Activated naive CD8-positive, alpha-beta T cell treated with anti-CD3 and anti-CD28 coated beads, Interleukin-2, amount 50 U/mL, for 16 hours (primary cell): Measurements from ENCODE around the gene SLC4A8.

ENCODE experiments used
- DNase-seq: peaks from one replicate; pipeline ENCODE4 v3.0.0-alpha.2; 2020; ENCODE audit warnings: low read depth, low spot score

SLC4A8 gene

DNA sequence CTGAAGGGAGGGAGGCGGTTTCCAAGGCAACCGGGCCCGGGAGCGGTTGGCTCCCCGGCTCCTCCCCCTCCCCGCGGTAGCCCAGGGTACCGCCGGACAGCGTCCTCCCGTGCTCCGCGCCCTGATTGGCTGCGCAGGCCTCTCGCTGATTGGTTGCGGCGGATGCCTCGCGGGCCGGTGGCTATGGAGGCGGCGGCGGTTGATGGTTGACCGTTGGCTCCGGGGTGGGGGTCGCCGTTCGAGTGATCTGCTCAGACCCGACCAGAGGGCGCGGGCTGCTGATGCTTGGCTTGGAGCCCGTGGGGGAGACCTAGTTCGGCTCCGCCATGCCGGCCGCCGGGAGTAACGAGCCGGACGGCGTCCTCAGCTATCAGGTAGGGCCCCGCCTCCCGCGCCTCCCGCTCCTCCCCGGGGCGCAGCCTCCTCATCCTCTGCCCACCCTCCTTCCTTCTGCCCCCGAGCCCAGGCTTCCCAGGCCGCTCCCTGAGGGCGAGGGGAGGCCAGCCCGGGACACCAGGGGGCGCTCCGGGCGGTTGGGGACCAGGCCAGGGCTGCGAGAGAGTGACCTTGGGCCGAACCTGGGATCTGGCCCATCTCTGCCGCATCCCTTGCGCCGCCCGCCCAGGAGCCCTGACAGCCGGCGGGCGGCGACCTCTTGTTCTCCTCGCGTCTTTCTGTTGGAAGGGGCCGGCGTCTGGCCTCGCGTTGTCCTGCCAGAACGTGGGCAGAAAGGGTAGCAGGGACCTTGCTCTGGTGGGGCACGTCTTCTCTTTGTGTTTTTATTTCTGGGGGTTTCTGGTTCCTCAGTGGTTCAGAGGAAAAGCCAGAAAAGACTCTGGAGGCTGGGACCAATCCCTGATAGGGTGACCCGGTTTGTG, at the start of gene SLC4A8:
Gene SLC4A8 (plus strand): TSS at position 170 of the 878 bp plus-strand sequence. CDS start 157 bp downstream, at position 327.
- peak; percentile 37 for DNase-seq

DNA sequence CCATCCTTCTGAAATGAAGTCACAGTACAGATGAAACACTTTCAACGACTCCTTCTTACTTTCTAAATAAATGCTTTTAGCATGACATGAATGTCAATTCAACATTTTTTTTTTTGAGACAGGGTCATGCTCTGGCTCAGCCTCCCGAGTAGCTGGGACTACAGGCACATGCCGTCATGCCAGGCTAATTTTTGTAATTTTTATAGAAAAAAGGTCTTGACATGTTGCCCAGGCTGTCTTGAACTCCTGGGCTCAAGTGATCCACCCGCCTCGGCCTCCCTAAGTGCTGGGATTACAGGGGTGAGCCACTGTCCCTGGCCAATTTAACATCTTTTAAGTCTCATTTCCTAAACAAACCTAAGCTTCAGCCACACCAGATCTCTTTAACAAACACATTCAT, 49.8 kb upstream of the SLC4A8 start:
- no peak for DNase-seq

DNA sequence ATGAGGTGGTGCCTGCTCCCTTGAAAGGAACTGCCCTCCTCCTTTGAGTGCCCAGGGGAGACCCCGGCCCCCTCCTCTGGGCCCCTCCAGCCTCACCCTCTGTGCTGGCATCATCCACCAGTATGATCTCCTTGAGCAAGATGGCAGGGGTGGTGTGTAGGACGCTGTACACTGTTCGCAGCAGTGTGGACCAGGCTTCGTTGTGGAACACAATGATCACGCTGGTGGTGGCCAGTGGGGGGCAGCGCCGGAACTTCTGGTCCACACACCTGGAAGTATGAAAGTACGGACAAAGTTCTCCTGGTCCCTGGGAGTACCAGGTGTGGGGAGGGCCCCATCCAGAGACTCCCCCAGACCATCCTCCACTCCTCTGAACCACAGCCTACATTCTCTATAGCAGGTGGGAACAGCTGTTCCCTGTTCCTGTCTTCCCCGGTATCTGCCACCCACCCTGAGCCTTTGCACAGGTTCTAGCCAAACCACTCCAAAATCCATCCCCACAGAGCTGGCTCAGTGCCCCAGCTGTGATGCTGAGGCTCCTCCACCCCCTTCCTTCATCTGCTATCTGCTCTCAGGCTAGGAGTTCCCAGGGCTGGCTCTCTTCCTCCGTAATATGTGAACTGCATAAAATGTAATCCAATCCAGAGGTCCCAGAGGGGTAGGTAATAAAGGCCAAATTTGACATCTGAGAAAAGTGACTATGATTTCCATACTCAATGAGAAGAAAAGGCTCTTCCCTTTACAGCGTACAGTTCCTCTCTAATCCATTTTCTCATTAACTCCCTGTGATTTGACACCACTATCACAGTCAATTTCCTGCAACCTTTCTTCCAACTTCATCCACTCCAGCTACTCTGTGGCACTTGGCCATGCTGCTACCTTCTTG, 47.3 kb upstream of the SLC4A8 start:
- DNase-seq, result no peak

DNA sequence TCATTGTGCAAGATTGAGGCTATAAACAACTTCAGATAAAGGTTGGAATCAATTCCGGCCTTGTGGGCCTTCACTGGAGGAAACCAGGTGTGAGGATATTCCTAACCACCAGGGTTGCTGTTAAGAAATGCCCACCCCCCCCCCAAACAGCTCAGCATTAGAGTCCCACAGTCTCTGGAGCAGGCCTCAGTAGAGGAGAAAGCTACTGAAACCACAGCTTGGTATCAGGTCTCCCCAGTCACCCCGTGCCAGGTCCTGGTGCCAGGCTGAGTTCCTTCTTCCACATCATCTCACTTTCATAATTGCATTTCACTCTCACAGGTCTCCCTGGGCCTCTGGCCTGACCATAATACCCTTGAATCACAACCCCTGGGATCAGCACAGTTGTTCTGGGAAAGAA, 45.9 kb upstream of the SLC4A8 start:
- no peak for DNase-seq

DNA sequence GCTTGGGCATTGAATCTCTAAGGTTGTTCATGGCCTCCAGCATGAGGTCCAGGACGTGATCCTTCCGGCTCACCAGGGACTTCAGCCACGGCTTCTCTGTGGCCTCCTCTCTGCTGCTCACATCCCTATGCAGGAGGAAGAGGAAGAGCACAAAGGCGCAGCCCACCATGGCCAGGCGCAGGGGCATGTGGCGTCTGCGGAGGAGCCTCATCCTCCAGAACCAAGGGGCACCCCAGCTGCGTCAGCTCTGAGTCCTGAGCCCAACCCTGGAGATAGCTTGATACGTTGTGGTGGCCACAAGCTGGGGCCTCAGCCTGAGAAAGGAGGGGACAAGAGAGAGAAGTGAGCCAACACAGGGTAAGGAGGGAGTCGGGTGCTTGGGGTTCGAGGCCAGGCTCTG, 45.1 kb upstream of the SLC4A8 start:
- DNase-seq, result no peak

DNA sequence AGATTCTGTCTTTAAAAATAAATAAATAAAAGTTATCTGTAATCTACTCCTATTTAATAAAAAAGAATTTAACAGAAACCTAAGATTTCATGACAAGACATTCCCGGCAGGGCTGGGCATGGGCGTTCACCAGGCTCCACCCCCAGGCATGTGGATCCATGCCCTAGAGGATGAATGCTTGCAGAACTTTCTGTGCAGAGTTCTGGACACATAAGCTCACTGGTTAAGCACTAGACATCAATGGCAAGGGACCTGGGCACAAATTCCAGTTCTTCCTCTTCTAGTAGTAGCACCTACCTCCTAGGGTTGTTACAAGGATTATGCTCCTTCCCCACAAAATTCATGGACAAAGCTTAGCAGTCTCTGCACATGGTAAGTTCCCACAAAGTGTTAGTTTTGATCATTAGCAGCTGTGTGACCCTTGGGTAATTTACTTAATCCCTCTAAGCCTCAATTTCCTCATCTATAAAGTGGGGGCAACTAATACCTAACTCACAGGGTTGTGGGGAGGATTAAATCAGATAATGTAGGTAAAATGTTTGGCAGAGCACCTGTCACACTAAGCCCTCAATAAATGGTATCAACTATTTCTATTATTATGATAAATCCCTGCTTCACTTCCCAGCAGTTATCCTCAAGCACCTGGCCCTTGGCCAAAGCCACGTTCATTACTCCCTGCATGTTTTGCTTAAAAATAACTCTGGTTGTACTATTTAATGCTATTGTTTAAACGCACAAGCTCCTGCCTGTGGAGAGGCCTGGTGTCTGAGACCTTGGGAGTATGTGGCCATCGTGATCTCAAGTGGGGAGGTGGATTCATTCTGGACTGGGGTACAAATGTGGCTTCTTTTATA, 43.2 kb upstream of the SLC4A8 start:
- DNase-seq, result no peak

DNA sequence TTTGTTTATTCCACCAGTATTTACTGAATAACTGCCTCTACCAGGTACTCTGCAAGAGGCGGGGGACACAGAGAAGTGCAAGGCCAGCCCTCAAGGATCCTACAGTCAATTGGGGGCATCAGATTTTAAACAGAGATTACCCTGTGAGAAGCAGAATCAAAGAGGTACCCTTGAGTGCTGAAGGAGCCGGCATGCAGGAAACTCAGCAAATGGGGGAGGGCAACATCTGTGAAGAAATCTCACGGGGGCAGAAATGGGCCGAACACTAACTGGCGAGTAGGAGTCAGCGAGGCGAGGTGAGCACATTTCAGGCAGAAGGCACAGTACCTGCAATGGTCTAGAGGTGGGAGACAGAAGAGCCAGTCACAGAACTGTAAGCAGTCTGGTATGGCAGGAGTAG, 42.5 kb upstream of the SLC4A8 start:
- DNase-seq, result no peak

DNA sequence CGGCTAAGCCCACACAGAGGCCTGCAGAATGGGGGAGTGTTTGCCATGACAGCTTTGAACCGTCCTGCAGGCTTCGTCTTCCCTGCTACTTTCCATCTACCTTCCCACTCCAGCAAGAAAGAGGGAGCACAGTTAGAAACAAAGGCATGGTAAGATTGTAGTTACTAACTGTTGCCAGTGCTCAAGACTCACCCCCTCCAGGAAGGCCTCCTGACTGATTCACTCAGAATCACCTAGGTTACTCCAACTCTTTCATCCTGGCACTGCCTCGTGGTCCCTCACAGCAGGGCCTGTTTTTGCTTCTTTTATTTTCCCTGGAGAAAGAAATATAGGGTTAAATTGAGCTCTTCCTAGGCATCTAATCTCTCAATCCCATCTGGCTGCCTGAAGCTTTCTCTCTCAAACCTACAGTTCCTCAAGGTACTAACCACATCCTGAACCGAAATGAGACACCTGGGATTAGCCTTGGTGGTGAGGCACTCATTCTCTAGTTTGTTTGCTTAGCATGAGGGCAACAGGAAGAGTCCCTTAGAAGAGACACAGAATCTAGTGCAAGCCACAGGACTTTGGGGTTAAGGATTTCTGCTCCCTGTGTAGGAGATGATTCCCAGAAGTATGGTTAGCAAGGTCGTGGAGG, 41.2 kb upstream of the SLC4A8 start:
- no peak for DNase-seq

DNA sequence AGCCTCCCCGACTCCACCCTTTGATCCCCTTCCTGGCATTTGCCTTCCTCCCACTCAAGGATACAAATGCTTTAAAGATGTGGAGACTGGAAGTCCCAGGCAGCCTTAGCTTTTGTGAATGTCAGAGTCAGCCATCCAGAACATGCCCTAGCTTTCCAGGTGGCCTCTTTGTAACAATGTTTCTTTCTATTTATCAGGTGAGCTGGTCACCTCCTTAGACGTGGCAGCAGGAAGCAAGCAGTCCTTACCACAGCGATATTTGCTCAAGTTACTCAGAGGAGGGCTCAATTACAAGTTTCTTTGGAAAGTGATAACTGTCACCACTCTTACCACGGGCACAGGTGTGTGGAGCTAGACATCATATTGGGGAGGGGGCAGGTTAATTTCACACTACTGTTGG, 38.3 kb upstream of the SLC4A8 start:
- DNase-seq, result no peak

DNA sequence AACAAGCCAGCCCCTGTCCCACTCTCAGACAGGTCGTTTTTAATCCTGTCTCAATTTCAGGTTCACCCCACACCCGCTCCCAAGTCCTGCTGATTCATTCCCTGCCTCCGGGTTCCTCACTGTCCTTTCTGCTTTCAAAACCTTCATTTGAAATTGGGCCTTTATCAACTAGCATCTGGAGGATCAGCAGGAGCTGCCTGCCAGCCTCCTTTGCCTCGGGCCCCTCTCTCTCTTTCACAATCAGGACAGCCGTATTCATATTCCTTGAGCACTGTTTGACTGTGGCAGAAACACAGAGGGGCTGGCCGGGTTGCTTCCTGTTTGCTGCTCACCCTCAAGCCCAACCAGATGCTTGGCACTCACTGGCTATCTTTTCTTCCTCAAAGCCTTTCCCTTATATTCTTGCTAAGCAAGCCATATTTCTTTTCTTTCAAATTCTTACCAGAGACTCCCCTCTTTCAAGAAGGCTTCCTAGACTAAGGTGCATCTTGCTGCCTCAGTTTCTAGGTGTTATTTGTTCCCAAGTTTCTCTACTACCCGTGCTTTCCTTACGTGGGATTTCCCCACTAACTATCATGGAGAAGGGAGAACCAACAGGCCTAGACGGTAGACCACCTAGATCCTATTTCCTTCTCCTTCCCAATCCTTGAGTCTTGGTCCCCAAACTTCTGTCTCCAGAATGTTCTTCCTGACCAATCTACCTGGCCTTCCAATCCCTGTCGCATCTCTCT, 36.4 kb upstream of the SLC4A8 start:
- DNase-seq, result no peak

DNA sequence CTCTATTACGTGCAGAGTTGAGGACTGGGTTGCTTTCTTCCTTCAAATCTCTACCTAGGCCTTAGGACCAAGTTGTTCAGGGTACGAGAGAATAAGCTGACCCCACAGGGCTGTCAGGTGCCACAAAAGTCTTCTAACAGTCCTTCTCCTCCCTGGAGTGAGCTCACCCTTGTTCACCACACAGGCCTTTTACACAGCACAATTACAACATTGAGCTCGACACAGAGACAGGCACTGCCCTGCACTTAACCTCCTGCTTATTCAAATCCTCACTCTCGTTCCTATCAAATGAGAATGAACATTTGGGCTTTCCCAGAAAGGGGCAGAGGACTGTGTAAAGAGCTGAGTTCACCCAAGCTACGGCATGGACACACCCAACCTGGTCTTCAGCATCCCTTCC, 35.8 kb upstream of the SLC4A8 start:
- DNase-seq, result no peak

DNA sequence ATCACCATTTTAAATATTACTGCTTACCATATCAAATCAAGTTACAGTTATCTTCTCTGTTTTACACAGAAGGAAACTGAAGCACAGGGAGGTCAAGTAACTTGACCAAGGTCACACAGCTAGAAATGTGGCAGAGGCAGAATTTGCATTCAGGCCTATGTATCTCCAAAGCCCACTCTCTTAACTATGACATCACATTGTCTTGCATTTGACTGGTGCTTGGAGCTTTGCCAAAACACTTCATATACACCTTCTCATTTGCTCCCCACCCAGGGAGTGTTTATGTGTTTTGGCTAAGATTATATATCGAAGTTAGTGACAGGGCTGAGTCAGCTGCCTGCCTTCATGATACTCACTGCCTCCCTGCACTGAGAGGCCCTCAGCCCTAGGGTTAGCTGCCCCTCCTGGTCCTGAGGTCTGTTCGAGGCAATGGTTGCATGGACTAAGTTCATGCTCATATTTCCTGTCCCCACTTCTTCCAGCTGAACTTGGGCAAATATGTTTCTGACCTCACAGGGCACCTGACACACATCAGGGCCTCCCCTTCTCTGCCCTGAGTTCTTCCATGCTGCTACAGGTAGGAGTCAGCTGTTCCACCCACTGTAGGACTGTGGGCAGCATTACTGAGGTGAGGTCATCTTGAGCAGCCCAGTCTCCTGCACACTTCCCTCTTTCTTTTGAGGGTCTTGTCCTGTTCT, 35.2 kb upstream of the SLC4A8 start:
- no peak for DNase-seq

DNA sequence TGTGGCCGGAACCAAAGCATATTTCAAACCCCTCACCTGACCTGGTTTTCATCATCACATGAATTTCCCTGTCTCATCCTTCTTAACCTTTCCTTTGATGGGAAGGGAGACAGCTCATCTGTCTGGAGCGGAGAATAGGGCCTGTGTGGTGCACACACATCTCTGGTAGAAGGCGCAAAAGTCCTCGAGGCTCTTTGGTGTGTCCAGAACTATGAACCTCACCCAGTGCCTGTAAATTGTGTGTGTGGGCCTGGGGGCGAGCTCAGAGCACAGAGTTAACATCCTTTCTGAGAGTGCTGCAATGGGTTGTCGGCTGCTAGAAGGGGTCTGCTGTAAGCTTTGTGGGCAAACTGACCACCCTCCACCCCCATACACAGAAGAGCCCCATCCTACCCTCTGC, 34.2 kb upstream of the SLC4A8 start:
- no peak for DNase-seq

DNA sequence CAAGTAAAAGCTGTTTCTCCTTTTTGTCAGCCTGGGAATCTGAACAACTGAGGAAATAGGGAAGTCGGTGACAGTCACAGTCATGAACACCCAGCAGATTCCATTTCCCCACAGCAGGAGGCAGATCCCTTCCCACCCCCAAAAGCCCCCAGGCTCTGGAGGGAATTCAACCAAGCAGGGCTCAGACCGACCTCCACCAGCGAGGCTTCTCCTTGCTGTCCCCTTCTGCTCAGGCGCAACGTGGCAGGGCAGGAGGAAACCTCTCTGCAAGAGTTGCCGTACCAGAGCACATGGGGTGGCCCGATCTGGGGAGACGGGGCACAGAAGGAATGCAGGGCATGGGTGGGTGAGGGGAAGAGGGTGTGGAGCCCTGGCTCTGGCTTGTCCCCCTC, 33.7 kb upstream of the SLC4A8 start:
- no peak for DNase-seq

DNA sequence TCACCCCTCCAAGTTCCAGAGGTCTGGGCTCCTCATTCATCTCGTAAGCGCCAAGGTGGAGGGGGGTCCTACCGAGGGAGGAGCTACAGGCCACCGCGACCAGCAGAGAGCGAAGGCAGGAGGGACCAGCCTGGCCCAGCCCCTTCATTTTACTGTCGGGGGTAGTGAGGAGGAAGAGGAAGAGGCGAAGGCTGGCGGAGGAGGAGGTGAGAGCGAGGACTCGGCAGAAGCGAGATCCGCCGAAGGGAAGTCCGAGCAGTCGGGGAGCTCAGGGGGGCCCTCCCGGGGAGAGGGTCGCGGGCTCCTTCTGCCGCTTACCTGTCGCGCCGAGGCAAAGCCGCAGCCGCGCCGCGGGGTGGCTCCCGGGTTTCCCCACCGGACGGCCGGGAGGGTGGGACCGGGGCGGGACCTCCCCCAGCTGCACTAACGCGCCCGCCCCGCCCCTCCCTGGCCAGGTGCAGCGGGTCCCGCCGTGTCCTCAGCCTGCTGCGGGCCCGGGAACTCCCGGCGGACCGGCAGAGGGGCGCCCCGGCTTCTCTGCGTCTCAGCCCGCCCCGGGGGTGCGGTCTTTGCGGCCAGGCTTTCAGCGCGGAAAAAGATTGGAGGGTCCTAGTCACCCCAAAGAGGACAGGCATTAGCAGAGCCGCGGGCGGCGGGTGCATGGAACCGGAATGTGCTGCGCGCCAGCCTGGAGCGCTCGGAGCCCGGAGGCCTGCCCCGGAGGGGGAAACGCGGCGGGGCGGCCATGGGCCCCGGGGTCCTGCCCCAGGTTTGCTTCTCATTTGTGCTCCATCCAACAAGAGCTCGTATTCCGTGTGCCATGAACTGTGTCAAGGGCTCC, 33.1 kb upstream of the SLC4A8 start, which contains the start of gene GALNT6:
Gene GALNT6 (minus strand): TSS at position 124 of the 841 bp plus-strand sequence. CDS start 11,625 bp downstream, outside the sequence.
- peak; percentile 40 for DNase-seq

DNA sequence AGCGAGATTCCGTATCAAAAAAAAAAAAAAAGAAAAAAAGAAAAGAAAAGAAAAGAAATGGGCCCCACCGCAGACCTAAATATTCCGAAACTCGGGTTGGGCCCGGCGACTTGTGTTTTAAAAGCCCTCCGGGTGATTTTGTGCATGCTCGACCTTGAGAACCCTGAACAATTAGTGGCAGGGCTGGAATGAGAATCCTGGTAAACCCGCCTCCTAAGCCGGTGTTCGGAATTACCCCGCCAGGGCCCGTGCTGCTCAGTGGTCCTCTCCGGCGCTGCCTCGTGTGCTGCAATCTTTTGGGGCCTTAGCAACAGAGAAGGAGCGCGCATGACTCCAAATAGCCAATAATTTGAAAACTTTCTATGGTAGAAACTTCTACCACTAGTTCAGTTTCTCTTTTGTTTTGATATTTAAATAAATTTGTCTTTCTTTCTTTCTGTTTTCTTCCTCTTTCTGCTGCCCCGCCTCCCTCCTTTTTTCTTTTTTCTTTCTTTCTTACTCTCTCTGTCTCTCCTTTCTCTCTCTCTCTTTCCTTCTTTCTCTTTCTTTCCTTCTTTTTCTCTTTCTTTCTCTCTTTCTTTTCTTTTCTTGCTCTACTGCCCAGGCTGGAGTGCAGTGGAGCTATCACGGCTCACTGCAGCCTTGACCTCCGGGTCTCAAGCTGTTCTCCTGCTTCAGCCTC, 31.9 kb upstream of the SLC4A8 start:
- DNase-seq, result no peak

DNA sequence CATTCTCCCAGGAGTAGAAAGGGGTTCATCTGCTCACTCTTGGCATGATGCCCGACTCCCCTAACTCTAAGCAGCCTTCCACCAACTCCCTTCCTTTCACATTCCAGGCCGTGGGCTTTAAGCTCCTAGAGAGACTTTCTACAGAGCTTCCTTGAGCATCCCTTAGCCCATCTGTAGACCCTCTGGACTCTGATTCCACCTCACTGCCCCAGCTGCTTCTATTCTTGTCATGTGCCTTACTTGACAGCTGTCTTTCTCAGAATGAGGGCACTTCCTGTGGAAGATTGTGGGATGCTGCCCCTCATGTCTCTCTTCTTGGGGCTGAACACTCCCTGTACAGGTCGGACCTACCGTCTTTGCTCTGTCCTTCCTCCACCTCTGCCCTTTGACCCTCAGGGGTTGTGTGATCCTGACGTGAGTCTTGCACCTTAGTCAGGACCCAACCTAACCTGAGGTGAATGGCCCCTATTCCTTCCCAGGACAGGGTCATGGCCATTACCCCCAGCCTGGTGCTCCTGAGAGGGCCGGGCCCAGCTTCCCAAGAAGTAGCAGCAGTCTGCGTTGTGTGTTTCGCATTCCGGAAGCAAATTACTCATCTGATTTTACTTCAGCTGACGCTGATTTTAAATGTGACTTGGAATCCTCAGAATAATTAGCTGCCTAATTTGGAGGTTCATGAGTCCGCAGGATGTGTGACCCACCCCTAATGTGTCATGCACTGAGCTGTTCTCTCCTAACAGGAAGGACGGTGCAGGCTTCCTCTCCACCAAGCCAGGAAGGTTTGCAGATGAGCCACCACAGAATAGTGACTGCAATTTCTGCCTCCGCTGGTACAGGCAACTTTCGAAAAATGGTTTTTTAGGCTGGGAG, 30.7 kb upstream of the SLC4A8 start:
- no peak for DNase-seq
